ENCODE measurements around the gene TBC1D1. TPM values are rescaled to one million over a fixed set of nuclear protein-coding genes. Genes with fewer than 3 reads are reported as not detected.

The TBC1D1 gene
- total RNA-seq, 3 donors from 2014 or later (not counting 1 experiment from before 2014, with no cell fraction given), result 59.2 to 78.6 (median 68.5) TPM

DNA sequence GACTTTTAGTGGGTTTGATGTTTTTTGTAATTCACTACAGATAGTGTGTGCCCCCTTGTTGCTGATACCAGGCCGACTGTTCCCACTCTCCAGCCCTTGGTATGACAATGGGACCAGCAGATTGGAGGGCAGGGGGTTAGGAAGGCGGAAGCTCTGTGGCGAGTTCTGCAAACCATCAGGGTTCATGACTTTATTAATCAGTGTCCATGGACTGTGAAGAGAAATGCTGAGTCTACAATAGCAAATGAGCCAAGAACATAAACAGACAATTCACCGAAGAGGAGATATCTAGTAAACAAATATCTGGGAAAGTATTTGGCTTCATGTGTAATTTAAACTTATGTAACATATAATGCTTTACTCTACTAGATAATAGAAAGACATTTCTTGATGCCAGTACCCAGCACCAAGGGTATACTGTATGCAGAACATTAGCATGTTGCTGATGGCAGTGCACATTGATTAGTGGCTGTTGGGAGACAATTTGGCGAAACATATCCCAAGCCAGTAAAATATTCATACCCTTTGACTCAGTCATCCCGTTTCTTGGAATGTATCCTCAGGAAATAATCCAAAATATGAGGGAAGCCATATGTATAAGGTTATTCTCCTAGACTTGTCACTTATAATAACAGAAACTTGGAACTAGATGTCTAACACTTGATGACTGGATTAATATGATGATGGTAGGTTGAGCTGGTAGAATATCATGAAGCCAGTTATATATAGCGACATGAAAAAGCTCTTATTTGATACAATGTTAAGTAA, 238.8 kb downstream of the TBC1D1 start:
- Histone ChIP-seq H3K4me1 (ENCODE audit: control insufficient read depth, insufficient read depth, low read length) (peaks cover 55% of the 10 kb centered on the region), H3K4me3 (ENCODE audit: low read length) (no peak overlapping the region)
- H3K4me1 Mint-ChIP-seq, result peaks cover 65 to 68% of the 10 kb centered on the region in 2 donors

DNA sequence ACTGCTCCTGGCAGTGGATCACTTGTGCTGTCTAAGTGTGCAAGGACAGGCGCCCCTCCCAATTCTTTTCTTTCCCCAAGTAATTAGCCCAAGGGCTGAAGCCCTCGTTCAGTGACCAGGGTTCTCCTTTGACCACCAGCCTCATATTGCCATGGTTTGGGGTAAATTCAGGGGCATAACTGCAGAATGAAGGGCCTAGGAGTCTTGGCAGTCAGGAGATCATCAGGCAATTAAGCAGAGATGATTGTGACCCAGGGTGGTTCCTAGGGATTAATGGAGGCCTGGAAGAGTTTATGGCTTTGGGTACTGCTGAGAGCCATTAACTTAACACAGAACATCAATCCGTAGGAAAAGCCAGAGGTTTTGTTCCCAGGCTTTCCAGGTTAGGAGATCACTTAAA, 240.0 kb downstream of the TBC1D1 start:
- intact Hi-C loops (cut with micrococcal nuclease), result loop anchor here (1.0 to 5.0 kb wide), 3 partner anchors 69 to 188 kb away; no protein-coding TSS in a partner anchor
- no peaks in the 10 kb centered on the region for H3K27me3 ChIP-seq (ENCODE audit: control insufficient read depth, insufficient read depth, low read length)
- DNase-seq, result no peak
- Mint-ChIP-seq H3K4me3 (peak overlapping the region; percentile 76), H3K9me3 (no peaks in the 10 kb centered on the region), H3K36me3 (no peaks in the 10 kb centered on the region), H3K27ac (peak overlapping the region; percentile 96 to 99), H3K4me1 (peaks cover 65 to 68% of the 10 kb centered on the region in 2 donors), H3K27me3 (ENCODE audit: low read depth in 2 of 2) (no peaks in the 10 kb centered on the region)
- H3K4me3 ChIP-seq (ENCODE audit: low read length), result no peak overlapping the region
- TF ChIP-seq, protein P1, sequence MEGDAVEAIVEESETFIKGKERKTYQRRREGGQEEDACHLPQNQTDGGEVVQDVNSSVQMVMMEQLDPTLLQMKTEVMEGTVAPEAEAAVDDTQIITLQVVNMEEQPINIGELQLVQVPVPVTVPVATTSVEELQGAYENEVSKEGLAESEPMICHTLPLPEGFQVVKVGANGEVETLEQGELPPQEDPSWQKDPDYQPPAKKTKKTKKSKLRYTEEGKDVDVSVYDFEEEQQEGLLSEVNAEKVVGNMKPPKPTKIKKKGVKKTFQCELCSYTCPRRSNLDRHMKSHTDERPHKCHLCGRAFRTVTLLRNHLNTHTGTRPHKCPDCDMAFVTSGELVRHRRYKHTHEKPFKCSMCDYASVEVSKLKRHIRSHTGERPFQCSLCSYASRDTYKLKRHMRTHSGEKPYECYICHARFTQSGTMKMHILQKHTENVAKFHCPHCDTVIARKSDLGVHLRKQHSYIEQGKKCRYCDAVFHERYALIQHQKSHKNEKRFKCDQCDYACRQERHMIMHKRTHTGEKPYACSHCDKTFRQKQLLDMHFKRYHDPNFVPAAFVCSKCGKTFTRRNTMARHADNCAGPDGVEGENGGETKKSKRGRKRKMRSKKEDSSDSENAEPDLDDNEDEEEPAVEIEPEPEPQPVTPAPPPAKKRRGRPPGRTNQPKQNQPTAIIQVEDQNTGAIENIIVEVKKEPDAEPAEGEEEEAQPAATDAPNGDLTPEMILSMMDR (IDR thresholded peaks at IDR 0.05), result no peak
- H3K9me3 ChIP-seq (ENCODE audit: control insufficient read depth, insufficient read depth, low read length), result no peaks in the 10 kb centered on the region
- 73% methylated on average over 3 of the region's 3 CpGs for WGBS (ENCODE audit: insufficient coverage)
- ATAC-seq, result no peak
- peaks cover 19% of the 10 kb centered on the region for H3K36me3 ChIP-seq (ENCODE audit: control insufficient read depth, insufficient read depth, low read length)
- peaks cover 55% of the 10 kb centered on the region for H3K4me1 ChIP-seq (ENCODE audit: control insufficient read depth, insufficient read depth, low read length)
- H3K27ac ChIP-seq (ENCODE audit: low read length), result peak overlapping the region; percentile 85

More for the DNA sequence above, 238.8 kb downstream of the TBC1D1 start:
- ATAC-seq (no peak), DNase-seq (no peak)
- Mint-ChIP-seq H3K27ac (peak overlapping the region; percentile 96 to 99), H3K9me3 (no peaks in the 10 kb centered on the region), H3K36me3 (peaks cover 11% of the 10 kb centered on the region), H3K27me3 (ENCODE audit: low read depth in 2 of 2) (no peaks in the 10 kb centered on the region), H3K4me3 (peak overlapping the region; percentile 80)
- WGBS (ENCODE audit: insufficient coverage), result 79% methylated on average over 5 of the region's 7 CpGs
- Histone ChIP-seq H3K27me3 (ENCODE audit: control insufficient read depth, insufficient read depth, low read length) (no peaks in the 10 kb centered on the region), H3K36me3 (ENCODE audit: control insufficient read depth, insufficient read depth, low read length) (peaks cover 18% of the 10 kb centered on the region), H3K27ac (ENCODE audit: low read length) (peak overlapping the region; percentile 68), H3K9me3 (ENCODE audit: control insufficient read depth, insufficient read depth, low read length) (no peaks in the 10 kb centered on the region)
- intact Hi-C loops (cut with micrococcal nuclease), result loop anchor here (2.0 to 5.0 kb wide), 2 partner anchors 67 to 189 kb away; no protein-coding TSS in a partner anchor
- TF ChIP-seq, protein P1 (IDR thresholded peaks at IDR 0.05), result no peak

DNA sequence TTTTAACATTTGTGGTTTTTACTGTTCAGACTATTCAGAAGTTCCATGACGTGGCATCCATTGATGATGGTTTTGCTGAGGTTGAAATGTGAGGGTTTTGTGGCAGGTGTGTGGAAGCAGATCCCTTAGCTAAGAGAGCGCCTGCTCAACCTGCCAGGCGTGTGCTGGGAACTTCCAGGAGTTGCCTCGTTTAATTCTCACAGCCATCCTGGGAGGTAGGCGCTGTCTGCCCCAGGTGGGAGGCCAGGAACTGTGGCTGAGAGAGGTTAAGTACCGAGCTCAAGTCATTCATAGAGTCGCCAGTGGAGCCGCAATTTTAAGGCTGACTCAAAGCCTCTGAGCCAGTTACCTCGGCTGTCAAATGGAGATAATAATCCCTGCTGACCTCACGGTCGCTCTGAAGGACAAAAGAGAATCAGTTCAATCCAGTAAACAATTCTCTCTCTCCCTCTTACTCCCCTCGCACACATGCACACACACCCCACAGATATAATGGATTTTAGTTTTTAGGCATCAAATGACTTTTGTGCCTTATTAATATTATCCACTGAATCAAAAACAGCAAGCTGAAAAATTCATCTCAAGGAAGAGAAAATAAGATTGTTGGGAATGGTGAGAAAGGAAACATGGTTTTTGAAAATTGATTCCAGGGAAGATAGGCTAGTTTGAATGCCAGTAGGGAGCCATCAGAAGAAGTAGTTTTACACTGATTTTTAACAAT, 240.6 kb downstream of the TBC1D1 start:
- TF ChIP-seq, protein P1 (IDR thresholded peaks at IDR 0.05), result no peak
- Histone ChIP-seq H3K4me3 (ENCODE audit: low read length) (no peak overlapping the region), H3K36me3 (ENCODE audit: control insufficient read depth, insufficient read depth, low read length) (peaks cover 20% of the 10 kb centered on the region), H3K27ac (ENCODE audit: low read length) (peak overlapping the region; percentile 85), H3K27me3 (ENCODE audit: control insufficient read depth, insufficient read depth, low read length) (no peaks in the 10 kb centered on the region), H3K4me1 (ENCODE audit: control insufficient read depth, insufficient read depth, low read length) (peaks cover 55% of the 10 kb centered on the region), H3K9me3 (ENCODE audit: control insufficient read depth, insufficient read depth, low read length) (no peaks in the 10 kb centered on the region)
- Mint-ChIP-seq H3K27ac (peak overlapping the region; percentile 96 to 99), H3K27me3 (ENCODE audit: low read depth in 2 of 2) (no peaks in the 10 kb centered on the region), H3K4me3 (peak overlapping the region; percentile 76), H3K36me3 (no peaks in the 10 kb centered on the region), H3K4me1 (peaks cover 65 to 68% of the 10 kb centered on the region in 2 donors), H3K9me3 (no peaks in the 10 kb centered on the region)
- DNase-seq (peak; percentile 68 to 90), ATAC-seq (peak; percentile 5 to 47 (median 34))
- WGBS (ENCODE audit: insufficient coverage), result 35% methylated on average over 12 of the region's 12 CpGs
- intact Hi-C loops (cut with micrococcal nuclease), result loop anchor here (1.0 to 5.0 kb wide), 6 partner anchors 46 to 599 kb away; no protein-coding TSS in a partner anchor
